SJSA1 (cell line): ENCODE results near the gene ARID5B. TPM values are rescaled to one million over a fixed set of nuclear protein-coding genes. Genes with fewer than 3 reads are reported as not detected.

Experiments
- DNase-seq, 2 experiments: peaks; one replicate each; pipeline ENCODE4 v3.0.0-alpha.2; 2015 to 2020; ENCODE audit warnings: low spot score in 2 of 2, low read depth in 1 of 2
- H3K27ac ChIP-seq: fragments of 250-450 bp; sonication (Bioruptor Pico); 2 replicates; pipeline ENCODE4 v1.5.1; 2020; ENCODE audit warnings: mild to moderate bottlenecking, moderate library complexity
- H3K27me3 ChIP-seq: fragments of 250-450 bp; sonication (Bioruptor Pico); replicated peaks from 2 replicates; pipeline ENCODE4 v1.5.1; 2020; ENCODE audit warnings: mild to moderate bottlenecking, moderate library complexity
- H3K36me3 ChIP-seq: fragments of 250-450 bp; sonication (Bioruptor Pico); 2 replicates; pipeline ENCODE4 v1.5.1; 2020; ENCODE audit warnings: mild to moderate bottlenecking
- H3K4me1 ChIP-seq: fragments of 250-450 bp; sonication (Bioruptor Pico); replicated peaks from 2 replicates; pipeline ENCODE4 v1.6.1; 2021; ENCODE audit warnings: mild to moderate bottlenecking
- H3K4me3 ChIP-seq: fragments of 250-450 bp; sonication (Bioruptor Pico); 2 replicates; pipeline ENCODE4 v1.5.1; 2020; ENCODE audit warnings: mild to moderate bottlenecking
- H3K9me3 ChIP-seq: fragments of 250-450 bp; sonication (Bioruptor Pico); replicated peaks from 2 replicates; pipeline ENCODE4 v1.5.1; 2020; ENCODE audit warnings: mild to moderate bottlenecking
- total RNA-seq: library from RNA; depleted of rRNA; stranded (reverse); fragments of >200 nt; shearing (Covaris generic); gene quantifications from 2 replicates; pipeline ENCODE4 v1.2.3, GENCODE V29; 2014

The ARID5B gene
- total RNA-seq, 1 experiment from 2014 or later: 34.0 TPM

DNA sequence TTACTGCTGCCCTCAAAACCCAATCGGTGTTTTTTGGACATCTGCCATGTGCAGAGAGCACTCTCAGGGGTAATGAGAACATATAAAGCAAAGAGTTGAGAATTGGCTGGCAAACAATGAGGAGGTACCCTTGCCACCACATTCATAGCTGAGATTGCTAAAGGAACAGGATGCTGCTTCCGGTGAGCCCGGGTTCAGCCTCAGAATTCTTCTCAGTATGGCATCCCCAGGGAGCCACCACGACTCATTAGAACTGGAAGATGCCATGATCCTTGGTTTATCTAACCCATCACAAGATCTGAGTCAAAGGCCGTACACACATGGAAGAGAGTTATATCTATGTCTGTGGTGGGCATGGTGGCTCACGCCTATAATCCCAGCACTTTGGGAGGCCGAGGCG, 174.4 kb downstream of the ARID5B start:
- Histone ChIP-seq H3K4me1 (peaks cover 53% of the 10 kb centered on the region), H3K36me3 (peaks cover 88% of the 10 kb centered on the region), H3K27ac (peak overlapping the region; percentile 73), H3K4me3 (no peak overlapping the region), H3K9me3 (no peaks in the 10 kb centered on the region), H3K27me3 (no peaks in the 10 kb centered on the region)
- DNase-seq: no peak

DNA sequence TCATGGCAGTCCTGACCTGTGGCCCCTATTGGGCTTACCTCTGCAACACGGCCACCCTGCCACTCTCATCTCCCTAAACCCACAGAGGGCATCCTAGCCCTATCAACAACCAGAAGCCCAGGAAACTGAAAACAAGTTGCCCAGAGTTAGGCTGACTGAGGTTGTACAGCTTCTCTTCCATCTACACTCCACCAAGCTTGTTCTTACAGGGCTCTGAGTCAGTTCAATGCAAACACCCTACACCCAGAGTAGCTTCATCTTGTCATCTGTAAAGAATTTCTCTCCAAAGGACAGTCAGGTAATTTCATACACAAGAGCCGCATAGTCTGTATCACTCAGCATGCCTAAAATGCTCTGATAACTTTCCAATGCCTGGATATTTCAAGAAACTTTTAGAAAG, 175.4 kb downstream of the ARID5B start:
- Histone ChIP-seq H3K36me3 (peaks cover 82% of the 10 kb centered on the region), H3K9me3 (no peaks in the 10 kb centered on the region), H3K4me3 (no peak overlapping the region), H3K27me3 (no peaks in the 10 kb centered on the region), H3K27ac (peak overlapping the region; percentile 73), H3K4me1 (peaks cover 54% of the 10 kb centered on the region)
- peak; percentile 59 to 77 for DNase-seq

DNA sequence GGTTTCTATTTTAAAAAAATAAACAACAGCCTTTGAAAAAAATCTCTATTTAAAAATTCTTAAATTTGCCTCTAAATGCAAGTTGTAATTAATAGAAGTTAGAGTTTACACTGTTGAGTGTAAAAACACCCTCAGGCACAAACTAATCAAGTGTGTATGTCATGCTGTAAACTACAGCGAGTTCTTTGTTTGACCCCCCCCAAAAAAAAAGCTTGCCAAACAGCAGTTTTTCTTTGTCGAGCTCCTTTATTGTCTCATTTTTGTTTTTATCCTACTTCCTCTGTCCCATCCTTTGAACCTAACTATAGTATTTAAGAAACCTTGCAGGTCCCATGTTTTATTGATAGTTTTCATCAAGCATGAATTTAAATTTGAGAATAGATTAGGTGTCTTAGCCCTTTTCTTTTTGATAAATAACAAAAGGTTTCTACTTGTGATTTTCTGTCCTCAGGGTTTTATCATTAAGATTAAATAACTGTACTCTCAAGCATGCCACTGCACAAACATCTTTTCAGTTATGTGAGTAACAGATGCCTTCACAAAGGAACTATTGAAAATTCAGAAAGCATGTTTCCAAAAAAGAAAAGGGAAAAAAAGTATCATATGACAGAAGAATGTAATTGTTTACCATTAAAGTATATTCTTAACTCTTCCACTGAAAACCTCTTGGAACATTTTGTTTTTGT, 176.0 kb downstream of the ARID5B start:
- DNase-seq: no peak
- peak overlapping the region; percentile 73 for H3K27ac ChIP-seq
- H3K36me3 ChIP-seq: peaks cover 79% of the 10 kb centered on the region
- no peaks in the 10 kb centered on the region for H3K9me3 ChIP-seq
- H3K4me1 ChIP-seq: peaks cover 56% of the 10 kb centered on the region
- no peak overlapping the region for H3K4me3 ChIP-seq
- H3K27me3 ChIP-seq: no peaks in the 10 kb centered on the region

GRCh38 chr10:62079885-62080559, 178.5 kb downstream of the ARID5B start:
- DNase-seq: no peak
- H3K4me1 ChIP-seq: peaks cover 65% of the 10 kb centered on the region
- H3K36me3 ChIP-seq: peaks cover 73% of the 10 kb centered on the region
- H3K27ac ChIP-seq: no peak overlapping the region
- H3K27me3 ChIP-seq: no peaks in the 10 kb centered on the region
- H3K4me3 ChIP-seq: no peak overlapping the region
- H3K9me3 ChIP-seq: no peaks in the 10 kb centered on the region

DNA sequence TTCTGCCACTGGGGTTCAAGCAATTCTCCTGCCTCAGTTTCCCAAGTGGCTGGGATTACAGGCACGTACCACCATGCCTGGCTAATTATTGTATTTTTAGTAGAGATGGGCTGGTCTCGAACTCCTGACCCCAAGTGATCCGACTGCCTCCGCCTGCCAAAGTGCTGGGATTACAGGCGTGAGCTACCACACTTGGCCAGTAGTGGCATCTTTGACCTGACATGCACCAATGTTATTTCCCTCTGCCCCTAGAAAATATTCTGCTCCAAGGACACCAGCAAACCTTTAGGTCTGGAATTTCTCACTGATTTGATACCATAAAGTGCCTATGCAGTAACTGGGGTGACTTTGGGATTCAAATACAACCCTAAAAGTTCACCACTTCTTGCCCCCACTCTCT, 179.4 kb downstream of the ARID5B start:
- no peak for DNase-seq
- Histone ChIP-seq H3K27me3 (no peaks in the 10 kb centered on the region), H3K4me3 (no peak overlapping the region), H3K4me1 (peaks cover 58% of the 10 kb centered on the region), H3K27ac (no peak overlapping the region), H3K9me3 (no peaks in the 10 kb centered on the region), H3K36me3 (peaks cover 73% of the 10 kb centered on the region)

GRCh38 chr10:62081341-62082270, 180.1 kb downstream of the ARID5B start:
- Histone ChIP-seq H3K4me3 (no peak overlapping the region), H3K27me3 (no peaks in the 10 kb centered on the region), H3K36me3 (peaks cover 75% of the 10 kb centered on the region), H3K9me3 (no peaks in the 10 kb centered on the region), H3K4me1 (peaks cover 51% of the 10 kb centered on the region), H3K27ac (no peak overlapping the region)
- no peak for DNase-seq

- H3K4me3 ChIP-seq: no peak overlapping the region
These were observed 180.8 kb downstream of the ARID5B start for GRCh38 chr10:62082271-62082656.

DNA sequence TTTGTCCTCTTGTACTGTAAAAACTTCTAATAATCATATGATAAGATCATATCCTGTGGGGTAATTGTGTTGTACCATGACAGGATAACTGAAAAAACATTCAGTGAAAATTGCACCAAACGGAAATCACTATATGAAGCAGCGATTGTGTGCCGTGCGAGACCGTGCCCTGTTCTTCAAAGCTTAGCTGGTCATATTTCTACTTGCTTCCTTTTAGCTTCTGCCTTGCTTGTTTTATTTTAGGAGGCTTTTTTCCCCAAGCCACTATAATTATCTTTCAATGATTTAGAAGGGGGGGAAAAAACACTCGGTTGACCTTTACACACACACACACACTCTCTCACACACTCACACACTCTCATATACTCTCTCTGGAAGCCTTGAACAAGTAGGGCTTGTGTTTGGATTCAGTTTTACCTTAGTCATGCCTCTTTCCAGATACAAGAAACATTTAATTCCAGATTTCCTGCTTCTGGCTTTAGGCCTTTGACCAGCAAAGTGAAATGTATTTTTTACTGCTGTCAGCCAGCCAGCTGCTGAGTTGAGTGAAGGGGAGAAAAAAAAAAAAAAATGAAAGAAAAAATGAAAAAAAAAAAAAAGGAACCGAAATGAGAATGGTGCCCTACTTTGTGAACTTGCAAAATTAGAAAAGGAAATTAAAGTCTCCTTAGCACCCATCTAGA, 181.4 kb downstream of the ARID5B start:
- Histone ChIP-seq H3K4me1 (peaks cover 38% of the 10 kb centered on the region), H3K36me3 (peaks cover 80% of the 10 kb centered on the region), H3K4me3 (no peak overlapping the region), H3K27ac (peak overlapping the region; percentile 73), H3K9me3 (no peaks in the 10 kb centered on the region), H3K27me3 (no peaks in the 10 kb centered on the region)
- no peak for DNase-seq

More at GRCh38 chr10:62082271-62082656, 180.8 kb downstream of the ARID5B start:
- H3K36me3 ChIP-seq: peaks cover 75% of the 10 kb centered on the region
- no peaks in the 10 kb centered on the region for H3K27me3 ChIP-seq
- H3K4me1 ChIP-seq: peaks cover 44% of the 10 kb centered on the region
- DNase-seq: no peak
- H3K9me3 ChIP-seq: no peaks in the 10 kb centered on the region
- peak overlapping the region; percentile 73 for H3K27ac ChIP-seq

GRCh38 chr10:62083412-62084267, 182.1 kb downstream of the ARID5B start:
- H3K27me3 ChIP-seq: no peaks in the 10 kb centered on the region
- no peaks in the 10 kb centered on the region for H3K9me3 ChIP-seq
- H3K4me1 ChIP-seq: peaks cover 32% of the 10 kb centered on the region
- no peak overlapping the region for H3K4me3 ChIP-seq
- H3K27ac ChIP-seq: peak overlapping the region; percentile 73
- no peak for DNase-seq
- H3K36me3 ChIP-seq: peaks cover 80% of the 10 kb centered on the region

- H3K36me3 ChIP-seq: peaks cover 79% of the 10 kb centered on the region
- H3K9me3 ChIP-seq: no peaks in the 10 kb centered on the region
- H3K4me3 ChIP-seq: no peak overlapping the region
- DNase-seq: no peak
- no peaks in the 10 kb centered on the region for H3K27me3 ChIP-seq
- H3K27ac ChIP-seq: no peak overlapping the region
- H3K4me1 ChIP-seq: peaks cover 32% of the 10 kb centered on the region
These were observed 183.0 kb downstream of the ARID5B start for GRCh38 chr10:62084451-62084850.

DNA sequence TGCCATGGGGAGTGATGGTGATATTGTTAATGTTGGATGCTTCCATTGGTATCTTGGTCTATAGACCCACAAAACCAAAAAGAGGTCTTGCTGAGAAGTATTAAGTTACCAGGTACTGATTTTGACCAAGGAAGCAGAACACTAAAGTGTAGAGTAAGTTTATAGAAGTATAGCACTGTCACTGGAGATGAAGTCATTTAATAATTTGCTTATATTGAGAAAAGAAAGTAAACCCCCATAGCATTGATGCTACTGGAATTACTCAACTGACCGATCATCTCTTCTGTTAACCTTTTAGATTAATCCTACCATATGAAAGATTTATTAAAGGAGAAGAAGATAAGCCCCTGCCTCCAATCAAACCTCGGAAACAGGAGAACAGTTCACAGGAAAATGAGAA, 183.9 kb downstream of the ARID5B start:
- Histone ChIP-seq H3K9me3 (no peaks in the 10 kb centered on the region), H3K27me3 (no peaks in the 10 kb centered on the region), H3K27ac (no peak overlapping the region), H3K4me3 (no peak overlapping the region), H3K36me3 (peaks cover 79% of the 10 kb centered on the region), H3K4me1 (peaks cover 32% of the 10 kb centered on the region)
- DNase-seq: no peak

DNA sequence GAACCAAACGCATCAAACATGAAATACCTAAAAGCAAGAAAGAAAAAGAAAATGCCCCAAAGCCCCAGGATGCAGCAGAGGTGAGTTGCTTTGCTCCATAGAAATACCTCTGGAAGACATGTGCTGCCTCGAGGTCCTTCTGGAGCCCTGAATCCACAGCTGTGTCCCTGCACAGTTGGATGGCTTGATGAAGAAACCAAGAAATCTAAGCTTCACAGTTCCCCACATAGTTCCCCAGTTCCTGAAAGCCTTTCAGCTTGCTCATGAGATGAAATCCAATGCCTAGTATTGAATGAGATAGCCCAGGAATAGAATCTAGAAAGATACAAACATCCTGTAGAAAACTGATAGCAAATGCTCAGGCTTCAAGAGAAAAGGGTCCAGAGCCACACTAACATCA, 184.3 kb downstream of the ARID5B start:
- peaks cover 81% of the 10 kb centered on the region for H3K36me3 ChIP-seq
- DNase-seq: no peak
- no peaks in the 10 kb centered on the region for H3K27me3 ChIP-seq
- H3K27ac ChIP-seq: no peak overlapping the region
- peaks cover 31% of the 10 kb centered on the region for H3K4me1 ChIP-seq
- H3K9me3 ChIP-seq: no peaks in the 10 kb centered on the region
- no peak overlapping the region for H3K4me3 ChIP-seq

- Histone ChIP-seq H3K27ac (no peak overlapping the region), H3K9me3 (no peaks in the 10 kb centered on the region), H3K4me1 (peaks cover 19% of the 10 kb centered on the region), H3K4me3 (no peak overlapping the region), H3K27me3 (no peaks in the 10 kb centered on the region), H3K36me3 (peaks cover 90% of the 10 kb centered on the region)
- DNase-seq: no peak
These were observed 185.8 kb downstream of the ARID5B start for GRCh38 chr10:62087329-62087728.
